Upper lobe of left lung (tissue), 6 donors: ENCODE data around the gene SRGAP3. TPM values are rescaled to one million over a fixed set of nuclear protein-coding genes. Genes with fewer than 3 reads are reported as not detected.

Source experiments
- ATAC-seq, 2 donors: fragments of 200-7000 bp; cut with Tn5 transposase; one replicate each; pipeline ENCODE4 v1.9.1; 2022; ENCODE audit warnings: mild to moderate bottlenecking in 2 of 2, moderate library complexity in 2 of 2; ENCODE audit not compliant: low FRiP score in 2 of 2
- DNase-seq, 2 donors: peaks; one replicate each; pipeline ENCODE4 v3.0.0-alpha.2; 2019 to 2020
- H3K27ac ChIP-seq, 4 donors: fragments of 200-600 bp; sonication (generic); one replicate each; pipeline ENCODE4 v1.5.1; 2016 to 2019
- H3K27me3 ChIP-seq, 4 donors: fragments of 200-600 bp; sonication (generic); one replicate each; pipeline ENCODE4 v1.5.1; 2017 to 2019
- H3K36me3 ChIP-seq, 4 donors: fragments of 200-600 bp; sonication (generic); one replicate each; pipeline ENCODE4 v1.5.1; 2016 to 2019
- H3K4me1 ChIP-seq, 4 donors: fragments of 200-600 bp; sonication (generic); one replicate each; pipeline ENCODE4 v1.5.1; 2018 to 2019
- H3K4me3 ChIP-seq, 4 donors: fragments of 200-600 bp; sonication (generic); one replicate each; pipeline ENCODE4 v1.5.1; 2017 to 2019; ENCODE audit warnings: mild to moderate bottlenecking in 2 of 4, moderate library complexity in 1 of 4
- H3K9me3 ChIP-seq, 4 donors: fragments of 200-600 bp; sonication (generic); one replicate each; pipeline ENCODE4 v1.5.1; 2018 to 2019
- EP300 ChIP-seq, 4 donors: sonication (generic); formaldehyde crosslinking; IDR thresholded peaks; one replicate each; pipeline ENCODE4 v1.5.1; 2017; ENCODE audit warnings: antibody characterized with exemption in 4 of 4, control low read depth in 2 of 4
- POLR2A ChIP-seq, 4 donors: fragments of 450-650 bp; IDR thresholded peaks; one replicate each; pipeline ENCODE4 v1.5.1; 2016 to 2017; ENCODE audit warnings: antibody characterized with exemption in 4 of 4, mild to moderate bottlenecking in 2 of 4
- POLR2AphosphoS5 ChIP-seq, 2 donors: sonication (generic); formaldehyde crosslinking; IDR thresholded peaks; one replicate each; pipeline ENCODE4 v1.5.1; 2017; ENCODE audit warnings: antibody characterized with exemption in 2 of 2
- WGBS, 2 donors: methylation state at CpG; one replicate each; pipeline ENCODE4 v1.1.5; 2017 to 2018; 5-methylcytosine and 5-hydroxymethylcytosine counted together
- total RNA-seq, 6 donors: library from RNA; depleted of rRNA in 4 of 6; stranded (reverse); fragments of >200 nt in 4 of 6; gene quantifications; one replicate each; pipeline versions ENCODE4 v1.1.0 to v1.2.1, GENCODE V29; 2016 to 2021
- TF ChIP-seq, protein P1 (sequence below), 6 experiments: fragments of 450-650 bp in 4 of 6; fragments of 200-600 bp in 2 of 6; sonication (generic) in 2 of 6; IDR thresholded peaks; one replicate each; pipeline ENCODE4 v1.5.1; 2016 to 2019; ENCODE audit warnings: antibody characterized with exemption in 6 of 6
- donor health status: DM: no; HTN: no; CAD: no; lungs with moderate emphysema.
- donor health status: DM: no; HTN: yes; CAD: no; lungs with severe emphysema.

SRGAP3 gene
- total RNA-seq, 6 donors from 2014 or later, result 4.6 to 29.6 (median 11.4) TPM

- no peak for ATAC-seq
- Histone ChIP-seq H3K9me3 (no peaks in the 10 kb centered on the region), H3K27me3 (no peaks in the 10 kb centered on the region), H3K27ac (no peak overlapping the region), H3K36me3 (no peaks in the 10 kb centered on the region), H3K4me1 (no peaks in the 10 kb centered on the region), H3K4me3 (no peak overlapping the region)
- no peak for DNase-seq
- 82 to 88% methylated on average over 7 of the region's 7 CpGs for whole genome bisulfite sequencing, 2 donors
- TF ChIP-seq POLR2AphosphoS5 (IDR thresholded peaks at IDR 0.05) (no peak), POLR2A (IDR thresholded peaks at IDR 0.05) (no peak), EP300 (IDR thresholded peaks at IDR 0.05) (no peak)
- TF ChIP-seq, protein P1, sequence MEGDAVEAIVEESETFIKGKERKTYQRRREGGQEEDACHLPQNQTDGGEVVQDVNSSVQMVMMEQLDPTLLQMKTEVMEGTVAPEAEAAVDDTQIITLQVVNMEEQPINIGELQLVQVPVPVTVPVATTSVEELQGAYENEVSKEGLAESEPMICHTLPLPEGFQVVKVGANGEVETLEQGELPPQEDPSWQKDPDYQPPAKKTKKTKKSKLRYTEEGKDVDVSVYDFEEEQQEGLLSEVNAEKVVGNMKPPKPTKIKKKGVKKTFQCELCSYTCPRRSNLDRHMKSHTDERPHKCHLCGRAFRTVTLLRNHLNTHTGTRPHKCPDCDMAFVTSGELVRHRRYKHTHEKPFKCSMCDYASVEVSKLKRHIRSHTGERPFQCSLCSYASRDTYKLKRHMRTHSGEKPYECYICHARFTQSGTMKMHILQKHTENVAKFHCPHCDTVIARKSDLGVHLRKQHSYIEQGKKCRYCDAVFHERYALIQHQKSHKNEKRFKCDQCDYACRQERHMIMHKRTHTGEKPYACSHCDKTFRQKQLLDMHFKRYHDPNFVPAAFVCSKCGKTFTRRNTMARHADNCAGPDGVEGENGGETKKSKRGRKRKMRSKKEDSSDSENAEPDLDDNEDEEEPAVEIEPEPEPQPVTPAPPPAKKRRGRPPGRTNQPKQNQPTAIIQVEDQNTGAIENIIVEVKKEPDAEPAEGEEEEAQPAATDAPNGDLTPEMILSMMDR (IDR thresholded peaks at IDR 0.05), result no peak
These were observed 42.2 kb downstream of the SRGAP3 start for GRCh38 chr3:9207116-9207763.

DNA sequence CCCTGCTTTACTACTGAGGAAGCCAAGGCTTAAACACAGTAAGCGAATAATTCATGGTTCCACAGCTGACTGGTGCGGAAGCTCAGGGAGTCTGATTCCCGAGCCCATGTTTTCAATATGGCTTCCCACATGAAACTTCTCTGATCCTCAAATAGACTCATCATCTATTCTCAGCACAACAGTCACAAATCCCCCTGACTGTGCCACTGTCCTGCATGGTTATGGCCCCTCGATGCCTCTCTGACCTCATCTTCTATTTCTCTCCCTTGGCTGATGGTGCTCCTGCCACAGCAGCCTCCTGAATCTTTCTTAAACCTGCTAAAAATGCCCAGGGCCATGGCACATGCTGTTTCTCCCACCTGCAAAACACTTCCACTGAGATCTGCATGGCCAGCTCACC, 43.2 kb downstream of the SRGAP3 start:
- TF ChIP-seq, protein P1 (IDR thresholded peaks at IDR 0.05), result no peak
- TF ChIP-seq EP300 (IDR thresholded peaks at IDR 0.05) (no peak), POLR2A (IDR thresholded peaks at IDR 0.05) (no peak), POLR2AphosphoS5 (IDR thresholded peaks at IDR 0.05) (no peak)
- DNase-seq (no peak), ATAC-seq (no peak)
- H3K27me3 ChIP-seq, result no peaks in the 10 kb centered on the region
- H3K36me3 ChIP-seq, result no peaks in the 10 kb centered on the region
- 86 to 94% methylated on average over 4 of the region's 4 CpGs for WGBS, 2 donors
- no peak overlapping the region for H3K27ac ChIP-seq
- no peak overlapping the region for H3K4me3 ChIP-seq
- H3K4me1 ChIP-seq, result no peaks in the 10 kb centered on the region
- no peaks in the 10 kb centered on the region for H3K9me3 ChIP-seq

DNA sequence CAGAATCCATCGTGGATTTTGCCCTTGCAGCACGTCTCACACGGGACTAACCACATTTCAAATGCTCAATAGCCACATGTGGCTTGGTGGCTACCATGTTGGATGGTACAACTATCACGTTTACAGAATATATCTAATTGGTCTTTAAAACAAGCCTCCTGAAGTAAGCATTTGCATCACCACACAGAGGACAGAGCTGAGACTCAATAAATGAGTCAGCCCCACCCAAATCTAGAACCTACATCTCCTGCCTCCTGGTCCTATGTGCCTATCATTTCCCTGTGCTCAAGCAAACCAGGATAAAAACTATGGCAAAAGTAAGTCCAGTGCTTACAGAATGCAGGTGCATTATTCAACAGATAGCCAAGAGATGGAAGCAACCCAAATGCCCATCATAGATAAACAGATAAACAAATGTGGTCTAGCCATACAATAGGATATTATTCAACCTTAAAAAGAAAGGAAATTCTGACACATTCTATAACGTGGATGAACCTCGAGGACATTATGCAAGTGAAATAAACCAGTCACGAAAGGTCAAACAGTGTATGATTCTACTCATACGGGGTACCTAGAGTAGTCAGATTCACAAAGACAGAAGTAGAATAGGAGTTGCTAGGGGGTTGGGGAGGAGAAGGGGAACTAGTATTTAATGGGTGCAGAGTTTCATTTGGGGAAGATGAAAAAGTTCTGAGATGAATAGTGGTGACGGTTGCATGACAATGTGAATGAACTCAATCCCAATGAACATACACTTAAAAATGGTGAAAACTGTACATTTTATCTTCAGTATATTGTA, 43.9 kb downstream of the SRGAP3 start:
- no peaks in the 10 kb centered on the region for H3K36me3 ChIP-seq
- H3K9me3 ChIP-seq, result no peaks in the 10 kb centered on the region
- no peaks in the 10 kb centered on the region for H3K4me1 ChIP-seq
- TF ChIP-seq EP300 (IDR thresholded peaks at IDR 0.05) (no peak), POLR2AphosphoS5 (IDR thresholded peaks at IDR 0.05) (no peak), POLR2A (IDR thresholded peaks at IDR 0.05) (no peak)
- TF ChIP-seq, protein P1 (IDR thresholded peaks at IDR 0.05), result no peak
- ATAC-seq, result no peak
- no peak overlapping the region for H3K4me3 ChIP-seq
- DNase-seq, result no peak
- 78 to 81% methylated on average over 9 of the region's 9 CpGs for WGBS, 2 donors
- H3K27ac ChIP-seq, result no peak overlapping the region
- no peaks in the 10 kb centered on the region for H3K27me3 ChIP-seq

GRCh38 chr3:9204253-9204992, 45.0 kb downstream of the SRGAP3 start:
- DNase-seq, result peak in 1 of 2 donors; percentile 25
- TF ChIP-seq POLR2AphosphoS5 (IDR thresholded peaks at IDR 0.05) (no peak), EP300 (IDR thresholded peaks at IDR 0.05) (no peak), POLR2A (IDR thresholded peaks at IDR 0.05) (no peak)
- TF ChIP-seq, protein P1 (IDR thresholded peaks at IDR 0.05), result no peak
- Histone ChIP-seq H3K9me3 (no peaks in the 10 kb centered on the region), H3K27ac (no peak overlapping the region), H3K4me3 (no peak overlapping the region), H3K4me1 (no peaks in the 10 kb centered on the region), H3K36me3 (no peaks in the 10 kb centered on the region), H3K27me3 (no peaks in the 10 kb centered on the region)
- 75 to 81% methylated on average over 17 of the region's 17 CpGs for WGBS, 2 donors
- peak in 1 of 2 donors; percentile 23 for ATAC-seq
